NB4 (cell line): Measurements from ENCODE around the gene CCR5AS.

Source experiments
- DNase-seq: peaks from one replicate; pipeline ENCODE4 v3.0.0; 2010; ENCODE audit warnings: low read depth
- H3K4me3 ChIP-seq: one replicate; pipeline ENCODE4 v1.5.1; 2011; ENCODE audit warnings: mild to moderate bottlenecking, low read depth, low read length, moderate library complexity
- CTCF ChIP-seq: IDR thresholded peaks from one replicate; pipeline ENCODE4 v1.5.1; 2012; ENCODE audit warnings: low read depth, low read length
- MAX ChIP-seq: IDR thresholded peaks from 2 replicates; pipeline ENCODE4 v1.6.1; 2011; ENCODE audit warnings: low read depth, low read length
- MYC ChIP-seq: IDR thresholded peaks from 2 replicates; pipeline ENCODE4 v1.6.1; 2011; ENCODE audit warnings: low read depth, low read length
- POLR2A ChIP-seq: IDR thresholded peaks from 2 replicates; pipeline ENCODE4 v1.6.1; 2011; ENCODE audit warnings: mild to moderate bottlenecking; ENCODE audit not compliant: insufficient read length; ENCODE audit errors: extremely low read depth

The CCR5AS gene

DNA sequence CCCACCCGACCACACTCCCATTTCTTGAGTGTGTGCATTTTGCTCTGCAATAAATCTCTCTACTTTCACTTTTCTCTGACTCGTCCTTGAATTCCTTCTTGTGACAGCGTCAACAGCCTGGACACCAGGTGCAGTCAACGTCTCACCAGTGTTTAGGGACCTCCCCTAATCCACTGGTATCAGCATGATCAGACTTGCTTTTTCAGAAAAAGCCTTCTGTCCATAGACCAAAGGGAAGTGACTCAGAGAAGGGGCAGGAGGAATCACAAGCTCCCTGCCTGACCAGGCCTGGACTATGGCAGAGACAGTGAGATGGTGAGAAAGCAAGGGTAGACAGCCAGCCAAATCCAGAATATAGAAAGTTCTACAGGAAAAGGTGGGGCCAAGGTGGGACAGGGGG is 20.7 kb downstream of the CCR5AS start:
- H3K4me3 ChIP-seq = no peak overlapping the region
- no peak for TF ChIP-seq POLR2A
- TF ChIP-seq MYC = no peak
- TF ChIP-seq MAX = no peak
- TF ChIP-seq CTCF = no peak
- peak; percentile 78 for DNase-seq

GRCh38 chr3:46383951-46384330 is 22.9 kb downstream of the CCR5AS start:
- H3K4me3 ChIP-seq = no peak overlapping the region
- DNase-seq = peak; percentile 46
- no peak for TF ChIP-seq CTCF
- TF ChIP-seq POLR2A = no peak
- no peak for TF ChIP-seq MAX
- no peak for TF ChIP-seq MYC

DNA sequence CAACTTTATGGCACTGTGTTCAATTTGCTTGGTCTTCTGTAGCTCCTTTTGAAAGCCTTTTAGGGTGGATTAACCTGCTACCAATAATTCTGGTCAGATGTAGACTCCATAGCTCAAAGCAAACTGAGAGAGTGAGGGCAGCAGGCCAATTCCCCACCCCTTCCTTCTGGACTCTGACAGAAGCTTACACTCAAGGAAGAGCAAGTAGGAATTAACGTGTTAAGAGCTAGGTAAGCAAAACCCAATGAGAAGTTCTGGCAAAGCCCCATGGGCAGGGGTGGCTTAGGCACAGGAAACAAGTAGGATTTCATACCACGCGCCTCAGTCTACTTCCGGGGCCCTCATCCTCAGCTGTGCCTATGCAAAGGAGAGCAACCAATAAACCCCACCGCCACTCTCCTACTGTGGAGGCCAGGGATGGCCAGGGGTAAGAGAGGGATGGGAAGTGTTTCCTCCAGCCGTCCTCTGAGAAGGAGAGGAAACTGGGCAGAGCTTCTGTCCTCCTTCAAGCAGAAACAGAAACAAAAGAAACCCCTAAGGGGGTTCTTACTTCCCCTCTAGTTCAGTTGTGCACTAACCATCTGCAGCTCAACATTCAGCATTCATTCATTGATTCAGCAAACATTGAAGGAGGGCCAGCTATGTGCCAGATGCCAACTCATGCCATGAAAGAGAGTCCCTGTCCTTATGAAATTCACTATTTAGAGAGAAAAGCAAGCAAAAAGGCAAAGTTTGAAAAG is 23.5 kb downstream of the CCR5AS start:
- no peak overlapping the region for H3K4me3 ChIP-seq
- TF ChIP-seq CTCF (no peak), POLR2A (no peak), MAX (no peak), MYC (no peak)
- DNase-seq = no peak

GRCh38 chr3:46381625-46382024 is 25.2 kb downstream of the CCR5AS start:
- TF ChIP-seq MYC = no peak
- no peak for TF ChIP-seq MAX
- no peak for TF ChIP-seq POLR2A
- TF ChIP-seq CTCF = no peak
- DNase-seq = no peak
- no peak overlapping the region for H3K4me3 ChIP-seq

GRCh38 chr3:46380471-46381221 is 26.2 kb downstream of the CCR5AS start:
- DNase-seq = no peak
- no peak for TF ChIP-seq POLR2A
- no peak overlapping the region for H3K4me3 ChIP-seq

GRCh38 chr3:46378426-46378942 is 28.4 kb downstream of the CCR5AS start:
- H3K4me3 ChIP-seq = no peak overlapping the region
- peak; percentile 86 for DNase-seq
- peak; percentile 81 for TF ChIP-seq CTCF
- TF ChIP-seq MAX = 0 out of 2 replicates have a peak, but pooled peaks have one; percentile 19
- TF ChIP-seq MYC = no peak
